ENCODE data around the gene FXYD7. TPM values are rescaled to one million over a fixed set of nuclear protein-coding genes. Genes with fewer than 3 reads are reported as not detected.

The FXYD7 gene
- polyA plus RNA-seq, 3 donors: 0.16 TPM; not detected in 2

DNA sequence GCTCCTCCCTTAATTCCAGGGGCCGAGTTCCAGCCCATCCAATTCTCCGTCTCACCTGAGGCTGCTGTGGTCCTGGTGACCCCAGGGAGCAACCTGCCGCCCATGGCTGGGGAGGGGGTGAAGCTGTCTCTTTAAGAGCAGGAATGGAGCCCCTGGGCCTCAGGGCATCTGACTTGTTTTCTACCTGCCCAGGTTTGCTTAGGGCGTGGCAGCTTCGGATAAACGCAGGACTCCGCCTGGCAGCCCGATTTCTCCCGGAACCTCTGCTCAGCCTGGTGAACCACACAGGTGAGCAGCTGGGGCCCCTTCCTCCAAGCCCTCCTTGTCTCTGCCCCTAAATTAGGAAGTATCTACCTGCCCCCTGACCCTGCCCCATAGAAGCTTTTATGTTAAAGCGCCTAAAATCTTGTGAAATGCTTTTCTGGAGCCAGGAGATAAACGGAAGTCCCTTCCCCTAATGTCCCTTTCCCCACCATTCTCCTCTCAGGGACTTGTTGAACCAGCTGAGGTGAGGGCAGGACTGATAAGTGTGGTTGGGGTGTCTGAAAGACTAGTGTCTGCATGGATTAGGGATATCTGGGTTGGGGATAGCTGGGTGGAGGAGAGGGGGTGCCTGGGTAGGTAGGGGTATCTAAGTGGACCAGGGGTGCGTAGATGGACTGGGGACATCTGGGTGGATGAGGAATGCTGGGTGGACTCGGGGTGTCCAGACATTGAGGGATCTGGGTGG is 26.8 kb upstream of the FXYD7 start:
- no peak overlapping the region for H3K4me2 ChIP-seq (replicated peaks; ENCODE audit: extremely low read depth, low read length, poor library complexity, severe bottlenecking)
- no peak overlapping the region for H3K4me3 ChIP-seq (replicated peaks in 1 of 3; ENCODE audit: low read depth in 2 of 3, low read length in 3 of 3)
- H3K27ac Mint-ChIP-seq: peak overlapping the region in 1 of 7 donors; percentile 34
- peaks cover 32% of the 10 kb centered on the region for H3K4me1 Mint-ChIP-seq
- H3K9me3 Mint-ChIP-seq: peaks cover 0 to 2% (median 0%) of the 10 kb centered on the region in 7 donors
- H3K27ac ChIP-seq (ENCODE audit: low read depth in 1 of 2, low read length in 2 of 2): no peak overlapping the region
- no peak overlapping the region for H3K4me3 Mint-ChIP-seq
- H4K20me1 ChIP-seq (ENCODE audit: insufficient read depth, low read length): no peaks in the 10 kb centered on the region
- WGBS (ENCODE audit: insufficient coverage): 91% methylated on average over 9 of the region's 13 CpGs
- H3K9ac ChIP-seq (ENCODE audit: insufficient read depth, low read length, poor library complexity, severe bottlenecking): no peak overlapping the region
- H3K27me3 Mint-ChIP-seq (ENCODE audit: low read depth in 3 of 3): peaks cover 6 to 21% (median 17%) of the 10 kb centered on the region in 3 donors
- no peaks in the 10 kb centered on the region for H3K79me2 ChIP-seq (ENCODE audit: insufficient read depth, low read length)
- no peaks in the 10 kb centered on the region for H3K27me3 ChIP-seq (ENCODE audit: control insufficient read depth in 2 of 2, insufficient read depth in 2 of 2, low read length in 2 of 2)
- intact Hi-C loops (cut with micrococcal nuclease): no loop called here
- no peak overlapping the region for H2AFZ ChIP-seq (ENCODE audit: insufficient read depth, low read depth, low read length, poor library complexity, severe bottlenecking)
- TF ChIP-seq, protein P1, sequence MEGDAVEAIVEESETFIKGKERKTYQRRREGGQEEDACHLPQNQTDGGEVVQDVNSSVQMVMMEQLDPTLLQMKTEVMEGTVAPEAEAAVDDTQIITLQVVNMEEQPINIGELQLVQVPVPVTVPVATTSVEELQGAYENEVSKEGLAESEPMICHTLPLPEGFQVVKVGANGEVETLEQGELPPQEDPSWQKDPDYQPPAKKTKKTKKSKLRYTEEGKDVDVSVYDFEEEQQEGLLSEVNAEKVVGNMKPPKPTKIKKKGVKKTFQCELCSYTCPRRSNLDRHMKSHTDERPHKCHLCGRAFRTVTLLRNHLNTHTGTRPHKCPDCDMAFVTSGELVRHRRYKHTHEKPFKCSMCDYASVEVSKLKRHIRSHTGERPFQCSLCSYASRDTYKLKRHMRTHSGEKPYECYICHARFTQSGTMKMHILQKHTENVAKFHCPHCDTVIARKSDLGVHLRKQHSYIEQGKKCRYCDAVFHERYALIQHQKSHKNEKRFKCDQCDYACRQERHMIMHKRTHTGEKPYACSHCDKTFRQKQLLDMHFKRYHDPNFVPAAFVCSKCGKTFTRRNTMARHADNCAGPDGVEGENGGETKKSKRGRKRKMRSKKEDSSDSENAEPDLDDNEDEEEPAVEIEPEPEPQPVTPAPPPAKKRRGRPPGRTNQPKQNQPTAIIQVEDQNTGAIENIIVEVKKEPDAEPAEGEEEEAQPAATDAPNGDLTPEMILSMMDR (IDR thresholded peaks at IDR 0.05): no peak
- H3K4me1 ChIP-seq (ENCODE audit: control insufficient read depth in 1 of 2, insufficient read depth in 2 of 2, low read length in 2 of 2): peaks cover 27 to 34% of the 10 kb centered on the region in 2 donors
- H3K36me3 Mint-ChIP-seq: no peaks in the 10 kb centered on the region
- no peaks in the 10 kb centered on the region for H3K36me3 ChIP-seq (replicated peaks in 1 of 2; ENCODE audit: control insufficient read depth in 1 of 2, insufficient read depth in 2 of 2, low read length in 2 of 2)
- no peaks in the 10 kb centered on the region for H3K9me3 ChIP-seq (replicated peaks in 1 of 2; ENCODE audit: control insufficient read depth in 1 of 2, insufficient read depth in 1 of 2, low read length in 2 of 2)
- no peak for DNase-seq

DNA sequence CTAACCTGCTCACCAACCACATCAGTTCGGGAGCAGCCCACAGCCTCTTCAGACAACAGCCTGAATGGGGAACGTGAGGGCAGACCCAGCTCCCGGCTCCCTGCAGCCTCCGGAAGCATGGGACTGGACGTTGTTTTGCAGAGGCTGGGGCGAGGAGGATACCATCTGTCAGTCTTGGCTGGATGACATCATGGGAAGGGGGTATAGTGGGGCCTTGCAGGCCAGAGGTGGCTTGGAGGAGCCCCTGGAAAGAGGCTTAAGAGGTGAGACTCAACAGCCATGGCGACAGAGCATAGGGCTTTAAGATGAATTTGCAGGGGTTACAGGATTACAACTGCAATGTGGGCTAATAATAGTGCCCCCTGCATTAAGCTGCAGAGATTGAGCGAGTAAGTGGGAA is 25.9 kb upstream of the FXYD7 start:
- WGBS (ENCODE audit: insufficient coverage): 77% methylated on average over 7 of the region's 8 CpGs

More for the DNA sequence above, 25.9 kb upstream of the FXYD7 start:
- H3K27ac Mint-ChIP-seq: no peak overlapping the region
- no peak for DNase-seq
- Histone ChIP-seq H2AFZ (ENCODE audit: insufficient read depth, low read depth, low read length, poor library complexity, severe bottlenecking) (no peak overlapping the region), H3K79me2 (ENCODE audit: insufficient read depth, low read length) (no peaks in the 10 kb centered on the region), H3K27me3 (ENCODE audit: control insufficient read depth in 2 of 2, insufficient read depth in 2 of 2, low read length in 2 of 2) (no peaks in the 10 kb centered on the region), H3K9me3 (replicated peaks in 1 of 2; ENCODE audit: control insufficient read depth in 1 of 2, insufficient read depth in 1 of 2, low read length in 2 of 2) (no peaks in the 10 kb centered on the region), H3K27ac (ENCODE audit: low read depth in 1 of 2, low read length in 2 of 2) (no peak overlapping the region), H3K4me3 (replicated peaks in 1 of 3; ENCODE audit: low read depth in 2 of 3, low read length in 3 of 3) (no peak overlapping the region), H4K20me1 (ENCODE audit: insufficient read depth, low read length) (no peaks in the 10 kb centered on the region), H3K4me2 (replicated peaks; ENCODE audit: extremely low read depth, low read length, poor library complexity, severe bottlenecking) (no peak overlapping the region), H3K36me3 (replicated peaks in 1 of 2; ENCODE audit: control insufficient read depth in 1 of 2, insufficient read depth in 2 of 2, low read length in 2 of 2) (no peaks in the 10 kb centered on the region), H3K9ac (ENCODE audit: insufficient read depth, low read length, poor library complexity, severe bottlenecking) (no peak overlapping the region), H3K4me1 (ENCODE audit: control insufficient read depth in 1 of 2, insufficient read depth in 2 of 2, low read length in 2 of 2) (peaks cover 27 to 35% of the 10 kb centered on the region in 2 donors)
- peaks cover 0 to 2% (median 0%) of the 10 kb centered on the region in 7 donors for H3K9me3 Mint-ChIP-seq
- TF ChIP-seq, protein P1 (IDR thresholded peaks at IDR 0.05): no peak
- H3K4me3 Mint-ChIP-seq: no peak overlapping the region
- intact Hi-C loops (cut with micrococcal nuclease): no loop called here
- peaks cover 8 to 21% (median 17%) of the 10 kb centered on the region in 3 donors for H3K27me3 Mint-ChIP-seq (ENCODE audit: low read depth in 3 of 3)
- H3K36me3 Mint-ChIP-seq: no peaks in the 10 kb centered on the region
- H3K4me1 Mint-ChIP-seq: peaks cover 35% of the 10 kb centered on the region

Data from CD14-positive monocyte (primary cell).